Stimulated activated CD8-positive, alpha-beta memory T cell treated with anti-CD3 and anti-CD28 coated beads, Interleukin-2, amount 100 ng/mL, for 48 hours (primary cell): ENCODE results near the gene TENM3.
"Not testable (repeated sequence)": the region's sequence is repeated elsewhere in the genome, so short reads cannot be mapped to it uniquely, and the experiment has no call there.

ENCODE experiments used
- DNase-seq, 2 donors: peaks; one replicate each; pipeline ENCODE4 v3.0.0-alpha.2; 2020; ENCODE audit warnings: low read depth in 2 of 2

TENM3 gene

DNA sequence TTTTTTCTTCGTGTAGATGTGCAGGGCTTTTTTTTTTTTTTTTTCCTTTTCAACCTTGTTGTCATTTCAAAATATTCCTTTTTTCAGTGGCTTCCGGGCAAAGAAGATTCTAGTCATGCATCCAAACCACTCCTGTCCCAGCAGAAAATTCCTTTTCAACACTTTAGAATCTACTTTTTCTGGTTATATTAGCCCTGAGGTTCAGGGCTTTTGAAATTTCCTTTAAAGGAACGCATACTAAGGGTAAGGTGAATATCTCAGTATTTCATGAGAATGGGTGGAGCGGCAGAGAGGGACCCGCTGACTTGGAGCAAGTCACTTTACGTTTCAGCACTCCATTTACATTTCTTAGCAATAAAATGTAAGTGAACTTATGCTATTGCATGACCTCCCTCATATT lies 15.6 kb upstream of the TENM3 start:
- DNase-seq: no peak

DNA sequence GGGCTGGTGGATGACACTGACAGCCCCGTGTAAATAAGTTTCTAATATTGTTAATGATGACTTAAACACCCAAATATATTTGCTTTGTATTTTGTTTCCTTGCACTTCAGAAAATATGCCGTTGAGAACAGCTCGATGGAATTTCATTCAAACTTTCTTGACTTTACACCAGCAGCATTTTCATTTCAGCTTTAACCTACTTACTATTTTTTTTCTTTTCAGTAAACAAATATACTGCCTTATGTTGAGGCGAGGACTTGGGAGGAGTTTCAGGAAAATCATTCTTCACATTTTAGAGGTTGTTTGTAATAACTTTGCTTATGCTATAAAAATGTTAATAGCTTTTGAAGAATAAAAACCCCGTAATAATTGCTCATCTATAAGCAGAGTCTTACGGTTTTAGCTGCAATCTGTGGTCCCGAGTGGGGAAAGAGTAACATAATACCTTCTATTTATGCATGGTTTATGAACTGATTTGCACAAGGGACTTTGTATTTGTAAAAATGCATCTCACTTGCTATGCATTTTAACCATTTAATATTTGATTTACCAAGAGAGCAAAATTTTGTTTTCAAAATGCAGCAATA lies 14.1 kb upstream of the TENM3 start:
- DNase-seq: no peak

DNA sequence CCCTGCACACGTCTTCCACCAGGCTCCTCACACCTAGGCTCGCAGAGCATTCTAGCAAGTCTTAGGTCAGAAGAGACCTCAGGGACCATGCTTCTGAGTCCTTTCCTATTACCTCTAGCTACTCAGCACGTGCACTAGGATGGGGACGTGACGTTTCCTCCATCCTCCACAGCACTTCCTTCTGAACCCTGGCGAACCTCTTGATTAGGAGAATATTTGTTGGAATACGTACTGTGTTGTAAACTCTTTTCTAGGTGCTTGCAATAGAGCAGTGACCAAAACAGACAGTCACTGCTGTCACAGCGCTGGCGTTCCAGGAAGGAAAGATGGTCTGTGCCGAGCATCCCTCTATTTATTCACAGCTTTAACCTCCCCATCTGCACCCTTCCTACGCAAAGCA lies 12.9 kb upstream of the TENM3 start:
- no peak for DNase-seq

DNA sequence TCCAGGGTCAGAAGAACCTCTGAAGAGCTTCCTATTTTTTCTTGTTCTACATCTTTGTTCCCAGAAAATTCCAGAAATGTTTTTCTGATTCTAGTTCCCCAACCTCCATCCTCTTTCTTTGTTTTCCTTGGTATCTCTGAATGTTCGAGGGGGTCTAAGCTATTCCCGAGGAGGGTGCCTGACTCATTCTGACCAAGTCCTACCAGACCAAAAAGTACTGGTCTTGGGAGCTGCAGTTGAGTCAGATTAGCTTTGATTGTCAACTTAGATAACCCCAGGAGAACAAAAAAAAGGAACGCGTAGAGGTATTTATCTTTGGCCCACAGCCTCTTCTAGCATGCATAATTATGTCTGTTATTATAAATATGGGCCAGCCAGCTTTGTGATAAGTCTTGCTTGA lies 12.1 kb upstream of the TENM3 start:
- DNase-seq: no peak

DNA sequence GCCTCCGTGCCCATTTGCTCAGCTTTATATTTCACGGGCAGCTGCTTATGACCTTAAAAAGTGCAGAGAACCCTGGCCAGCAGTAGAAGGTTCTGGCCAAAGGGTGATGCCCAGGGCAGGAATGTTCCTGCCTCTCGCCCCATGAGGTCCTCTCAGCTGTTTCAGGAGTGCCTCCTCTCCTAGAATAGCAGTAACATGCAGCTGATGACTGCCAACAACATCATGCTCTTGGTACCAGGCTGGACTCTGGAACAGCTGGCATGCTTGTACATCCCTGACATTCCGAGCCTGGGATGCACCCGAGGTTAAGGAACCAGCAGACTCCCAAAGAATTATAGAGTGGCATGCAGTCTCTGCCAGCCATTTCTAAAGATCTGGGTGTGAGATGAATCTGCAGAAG lies 11.7 kb upstream of the TENM3 start:
- DNase-seq: no peak

DNA sequence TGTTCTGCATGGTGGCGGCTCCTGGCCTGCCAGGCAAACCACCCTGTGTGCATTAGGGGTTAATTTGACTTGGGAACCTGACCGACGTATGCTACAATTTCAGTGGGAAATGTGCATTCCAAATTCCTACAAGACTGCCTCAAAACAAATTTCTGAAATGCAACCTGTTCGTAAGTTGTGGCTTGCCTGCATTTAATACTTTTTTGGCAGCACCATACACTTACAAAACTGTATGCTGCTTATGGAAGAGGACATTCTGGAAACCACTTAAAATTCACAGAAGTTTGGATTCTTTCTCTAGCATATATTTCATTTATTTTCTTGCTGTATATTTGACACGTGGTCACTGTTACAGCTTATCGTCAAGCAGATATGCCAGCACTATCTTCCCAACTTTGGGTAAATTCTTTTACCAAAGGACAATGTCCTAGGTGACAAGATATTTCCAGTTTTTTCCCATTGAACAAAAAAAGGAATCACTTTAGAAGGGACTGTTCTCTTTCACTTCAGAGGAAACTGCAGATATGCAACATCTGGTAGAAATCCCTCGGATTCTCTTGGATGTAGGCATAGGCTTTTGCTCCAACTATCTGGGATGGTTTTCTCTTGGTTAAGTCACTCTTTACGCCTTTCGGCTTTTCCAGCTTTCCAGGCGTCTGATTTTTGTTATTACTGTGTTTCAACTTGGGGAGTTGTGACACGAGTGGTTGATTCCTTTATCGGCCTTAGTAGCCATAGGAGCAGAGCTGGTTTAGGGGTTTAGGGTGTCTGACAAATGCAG lies 9.7 kb upstream of the TENM3 start:
- no peak for DNase-seq

DNA sequence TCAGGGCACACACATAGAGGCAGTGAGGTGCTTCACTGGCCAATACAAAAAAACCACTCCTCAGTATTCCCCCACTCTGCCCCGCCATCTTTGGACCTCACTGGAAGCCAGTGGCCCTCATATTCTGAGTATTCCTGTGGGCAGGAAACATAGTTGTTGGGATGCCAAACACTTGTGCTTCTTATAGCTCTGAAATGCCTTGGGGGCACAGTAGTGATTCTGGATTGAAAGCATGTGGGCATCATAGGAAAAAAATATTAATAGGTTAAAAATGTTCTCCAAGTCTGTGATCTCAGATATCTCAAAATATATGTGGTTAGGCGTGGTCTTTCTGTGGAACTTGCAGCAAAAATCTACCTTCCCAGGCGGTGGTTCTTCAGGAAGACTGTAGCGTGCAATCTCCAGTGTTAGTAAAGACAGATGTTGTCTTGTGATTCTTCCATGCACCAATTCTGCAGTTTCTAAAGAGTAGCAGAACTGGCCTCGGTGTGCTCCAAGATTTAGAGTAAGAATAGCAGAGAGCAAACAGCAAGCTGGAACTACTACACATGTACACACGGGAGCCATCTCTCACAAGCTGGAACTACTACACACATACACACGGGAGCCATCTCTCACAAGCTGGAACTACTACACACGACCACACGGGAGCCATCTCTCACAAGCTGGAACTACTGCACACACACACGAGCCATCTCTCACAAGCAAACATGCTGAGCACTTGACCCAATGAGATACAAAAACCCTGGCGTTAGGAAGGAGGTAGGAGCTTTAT lies 8.0 kb upstream of the TENM3 start:
- no peak for DNase-seq

DNA sequence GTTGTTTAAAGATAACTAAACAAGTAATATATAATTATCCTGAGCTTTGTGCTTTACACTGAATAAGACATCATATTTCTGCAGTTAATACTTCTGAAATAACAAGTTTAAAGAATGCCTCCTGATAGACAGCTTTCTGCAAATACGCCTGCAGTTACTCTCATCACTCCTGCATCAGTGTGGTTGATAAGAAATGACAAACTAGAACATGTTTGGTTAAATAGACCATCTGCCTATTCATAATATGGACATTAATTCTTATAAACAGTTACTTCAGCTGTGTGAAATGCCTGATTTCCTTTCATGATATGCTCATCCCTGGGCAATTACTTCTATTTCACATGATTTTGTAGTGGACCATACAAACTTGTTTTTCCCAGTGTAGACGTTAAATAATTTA lies 7.0 kb upstream of the TENM3 start:
- DNase-seq: no peak

DNA sequence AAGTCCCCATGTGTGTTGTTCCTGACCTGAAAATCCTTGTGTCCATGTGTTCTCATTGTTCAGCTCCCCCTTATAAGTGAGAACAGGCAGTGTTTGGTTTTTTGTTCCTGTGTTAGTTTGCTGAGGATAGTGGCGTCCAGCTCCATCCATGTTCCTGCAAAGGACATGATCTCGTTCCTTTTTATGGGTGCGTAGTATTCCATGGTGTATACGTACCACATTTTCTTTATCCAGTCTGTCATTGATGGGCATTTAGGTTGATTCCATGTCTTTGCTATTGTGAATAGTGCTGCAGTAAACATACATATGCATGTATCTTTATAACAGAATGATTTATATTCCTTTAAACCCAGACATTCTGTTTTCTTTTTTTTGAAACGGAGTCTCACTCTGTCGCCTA lies 6.2 kb upstream of the TENM3 start:
- DNase-seq: not testable (repeated sequence)

DNA sequence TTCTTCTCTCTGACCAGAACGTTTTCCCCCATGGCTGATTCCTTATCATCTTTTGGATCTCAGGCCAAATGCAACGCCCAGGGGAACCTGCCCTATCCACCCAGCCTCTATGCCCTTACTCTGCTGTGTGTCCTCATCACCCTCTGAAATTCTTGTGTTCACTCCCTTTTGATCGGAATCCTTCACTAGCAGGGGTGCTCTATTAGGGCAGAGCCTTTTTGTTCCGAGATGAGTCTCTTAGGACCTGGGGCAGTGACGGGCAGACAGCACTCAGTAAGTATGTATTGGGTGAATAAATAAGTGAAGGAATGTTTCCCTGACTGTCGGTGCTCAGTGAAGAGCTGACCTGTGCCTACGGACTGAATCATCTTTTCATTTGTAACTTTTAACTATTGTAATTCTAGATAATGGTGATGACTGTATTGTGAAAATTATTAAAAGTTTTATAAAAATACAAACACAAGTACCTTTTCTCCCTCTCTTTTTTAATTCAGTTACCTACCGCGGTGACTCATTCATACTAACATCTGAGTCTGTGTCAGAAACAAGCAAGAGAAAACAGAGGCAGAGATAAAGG lies 4.8 kb upstream of the TENM3 start:
- no peak for DNase-seq

DNA sequence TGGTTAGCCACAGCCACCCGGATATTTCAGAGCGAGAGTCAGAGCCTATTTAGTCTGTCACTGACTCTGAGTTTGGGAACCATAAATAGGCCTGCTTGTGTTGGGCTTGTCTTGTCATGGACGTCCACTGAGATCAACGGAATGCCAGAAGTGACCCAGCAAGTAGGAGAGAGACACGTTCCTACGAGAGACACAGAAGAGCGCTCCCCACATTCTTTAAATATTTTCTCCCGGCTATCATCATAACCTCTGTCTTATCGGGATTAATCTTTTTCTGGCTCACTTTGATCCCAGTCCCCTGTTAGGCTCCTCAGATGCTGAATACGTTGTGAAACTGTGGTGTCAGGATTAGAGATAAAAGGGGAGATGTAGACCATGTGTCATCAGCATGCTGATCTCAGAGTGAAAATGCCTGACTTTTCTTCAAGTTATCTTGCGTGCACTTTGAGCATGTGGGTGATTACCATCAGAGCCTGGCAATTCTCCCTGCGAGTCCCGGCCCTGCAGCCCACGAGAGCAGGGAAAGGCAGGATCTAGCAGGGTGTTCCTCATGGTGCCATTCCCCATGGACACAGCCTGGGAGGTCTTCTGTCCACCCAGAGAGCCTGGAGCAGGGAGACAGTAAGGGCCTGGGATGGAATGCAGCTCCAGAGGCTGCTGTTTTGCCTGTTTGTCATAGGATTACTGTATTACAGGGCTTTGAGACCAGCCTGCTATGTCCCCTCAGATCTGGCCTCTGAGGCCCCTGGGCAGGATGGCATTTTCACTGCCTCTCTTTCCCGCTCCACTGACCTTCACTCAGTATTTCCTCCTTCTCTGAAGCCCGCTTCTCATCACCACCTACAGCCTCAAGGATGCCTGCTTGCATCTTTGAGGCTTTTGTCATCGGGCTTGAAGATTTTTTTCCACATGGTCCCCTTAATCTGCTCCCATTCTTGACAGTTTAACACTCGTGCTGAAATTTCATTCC lies 2.8 kb upstream of the TENM3 start:
- no peak for DNase-seq

DNA sequence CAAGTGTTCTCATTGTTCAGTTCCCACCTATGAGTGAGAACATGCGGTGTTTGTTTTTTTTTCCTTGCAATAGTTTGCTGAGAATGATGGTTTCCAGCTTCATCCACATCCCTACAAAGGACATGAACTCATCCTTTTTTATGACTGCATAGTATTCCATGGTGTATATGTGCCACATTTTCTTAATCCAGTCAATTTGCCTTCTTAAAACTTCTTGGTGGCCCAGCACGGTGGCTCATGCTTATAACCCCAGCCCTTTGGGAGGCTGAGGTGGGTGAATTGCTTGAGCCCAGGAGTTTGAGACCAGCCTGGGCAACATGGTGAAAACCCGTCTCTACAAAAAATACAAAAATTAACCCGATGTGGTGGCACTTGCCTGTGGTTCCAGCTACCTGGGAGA lies 942 bp upstream of the TENM3 start:
- DNase-seq: not testable (repeated sequence)

DNA sequence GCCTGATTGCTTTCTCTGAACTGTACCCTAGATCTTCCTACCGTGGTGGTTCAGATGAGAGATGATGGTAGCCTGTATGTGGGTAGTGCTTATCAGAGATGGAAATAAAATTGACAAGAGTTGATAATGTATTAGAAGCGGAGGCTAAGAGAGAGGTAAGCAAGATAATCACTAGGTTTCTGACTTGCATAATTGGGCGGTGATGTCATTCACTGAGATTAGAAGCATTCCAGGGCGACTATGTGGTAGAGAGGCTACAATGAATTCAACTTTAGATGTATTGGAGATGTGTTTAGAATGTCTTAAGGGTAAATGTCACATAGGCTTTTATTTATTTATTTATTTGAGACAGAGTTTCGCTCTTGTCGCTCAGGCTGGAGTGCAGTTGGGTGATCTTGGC lies 415 bp upstream of the TENM3 start:
- DNase-seq: no peak

DNA sequence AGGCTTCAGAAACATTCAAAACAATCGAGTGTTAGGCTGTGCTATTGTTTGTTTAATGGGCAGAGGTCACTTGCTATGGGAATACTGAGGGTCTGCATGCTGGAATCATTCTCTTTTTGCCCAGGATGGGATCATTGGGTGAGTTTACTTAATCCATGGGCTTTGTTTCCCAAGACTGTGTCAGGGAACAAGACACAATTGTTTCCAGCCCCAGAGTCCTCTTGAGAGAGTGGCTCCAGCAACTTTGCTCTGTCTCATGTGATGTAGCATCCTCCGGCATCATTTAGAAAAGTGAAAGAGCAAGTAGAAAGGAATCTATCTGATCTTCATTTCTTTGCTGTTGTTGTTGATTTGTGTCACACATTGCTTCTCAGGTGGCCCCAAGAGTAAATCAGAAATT lies 1.8 kb downstream of the TENM3 start:
- no peak for DNase-seq

DNA sequence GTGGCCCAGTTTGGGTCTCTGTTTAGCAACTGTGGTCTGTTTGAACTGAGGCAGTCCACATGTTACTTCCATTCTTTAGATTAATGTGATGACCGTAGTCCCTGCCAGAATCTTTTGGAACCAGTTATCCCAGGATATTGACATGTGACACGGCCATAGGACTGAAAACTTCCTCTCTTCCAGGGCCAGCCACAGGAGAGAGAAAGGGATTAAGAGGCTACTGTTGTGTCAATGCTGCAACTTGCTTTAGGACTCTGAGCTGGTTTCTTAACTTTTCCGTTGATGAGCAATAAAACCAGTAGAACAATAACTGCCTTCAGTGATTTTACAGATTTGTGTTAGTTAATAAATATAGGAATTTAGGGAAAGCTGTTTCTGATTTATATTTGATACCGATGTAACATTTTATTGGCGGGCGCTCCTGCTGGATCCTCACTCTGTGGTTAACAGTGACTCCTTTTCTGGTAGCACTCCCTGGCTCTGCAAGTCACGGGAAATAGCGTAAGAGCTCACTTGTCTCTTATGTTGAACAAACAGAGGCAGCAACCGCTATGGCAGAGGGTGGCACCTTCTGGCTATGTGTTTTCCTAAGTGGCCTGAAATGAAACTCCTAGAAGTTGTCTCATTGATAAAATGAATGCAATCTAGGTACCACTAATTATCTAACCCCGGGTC lies 2.5 kb downstream of the TENM3 start:
- no peak for DNase-seq

DNA sequence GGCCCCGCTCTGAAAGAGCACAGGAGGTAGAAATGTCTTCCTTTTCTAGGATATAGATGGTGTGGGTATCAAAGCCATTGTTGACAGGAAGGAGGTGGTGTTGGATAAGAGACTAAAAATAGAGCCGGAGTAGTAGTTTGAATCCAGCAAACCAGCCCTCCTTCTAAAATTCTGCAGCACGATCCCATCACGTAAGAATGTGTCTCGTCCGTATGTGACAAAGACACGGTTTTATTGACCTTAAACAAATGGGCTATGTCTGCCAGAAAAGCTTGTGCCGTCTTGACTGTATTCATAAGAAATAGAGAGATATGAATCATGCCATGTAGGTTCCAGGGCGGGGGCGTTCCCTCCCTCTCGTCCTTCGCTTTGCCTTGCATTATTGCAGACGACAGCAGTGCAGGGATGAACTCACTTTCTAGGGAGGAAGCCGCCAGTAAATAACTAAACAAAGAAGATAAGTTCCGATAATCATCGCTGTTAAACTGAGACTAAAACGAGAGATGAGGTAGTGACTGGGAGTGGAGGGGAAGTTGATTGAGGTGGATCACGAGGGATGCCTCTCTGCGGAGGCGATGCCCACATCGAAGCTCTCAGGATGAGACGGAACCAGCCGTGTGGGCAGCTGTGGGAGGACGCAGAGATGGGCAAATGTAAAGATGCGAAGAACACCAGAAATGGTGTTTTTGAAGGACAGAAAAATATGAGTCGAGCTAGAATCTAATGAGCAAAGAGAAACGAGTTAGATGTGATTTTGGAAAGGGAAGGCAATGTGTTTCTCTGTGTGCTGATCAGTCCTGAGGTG lies 3.4 kb downstream of the TENM3 start:
- no peak for DNase-seq

DNA sequence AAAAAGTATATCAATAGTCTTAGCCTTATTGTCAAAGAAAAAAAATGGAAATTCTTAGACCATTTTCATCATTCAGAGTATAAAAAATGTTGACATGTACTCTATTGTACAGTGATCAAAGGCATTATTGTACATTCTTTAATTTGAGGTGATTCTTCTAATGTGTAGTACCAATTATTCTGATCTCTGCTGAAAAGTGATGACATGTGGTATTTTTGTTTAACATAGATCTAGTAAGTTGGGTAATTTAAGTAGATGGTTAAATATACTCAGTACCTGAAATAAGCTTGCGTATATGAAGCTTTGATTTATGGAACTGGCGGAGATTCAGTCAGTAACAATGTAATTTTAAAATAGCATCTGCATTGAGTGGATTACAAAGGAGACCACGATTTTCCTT lies 5.1 kb downstream of the TENM3 start:
- no peak for DNase-seq

DNA sequence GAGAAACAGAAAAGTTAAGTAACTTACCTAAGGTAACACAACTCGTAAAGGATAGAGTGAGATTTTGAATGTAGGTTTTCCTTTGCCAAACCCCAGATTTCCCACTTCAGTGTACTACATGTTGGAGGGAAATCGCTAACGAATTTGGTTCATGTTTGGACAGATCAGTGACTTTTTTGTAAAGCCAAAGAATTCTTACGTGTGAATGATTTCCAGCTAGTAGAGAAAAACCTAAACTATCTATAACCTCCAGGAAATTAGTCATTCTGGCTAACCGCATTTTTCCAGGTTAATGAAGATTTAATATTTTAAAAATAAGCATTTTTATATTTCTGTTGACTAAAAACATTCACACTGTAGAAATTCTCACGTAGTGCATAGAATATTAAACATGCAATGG lies 7.2 kb downstream of the TENM3 start:
- DNase-seq: no peak

DNA sequence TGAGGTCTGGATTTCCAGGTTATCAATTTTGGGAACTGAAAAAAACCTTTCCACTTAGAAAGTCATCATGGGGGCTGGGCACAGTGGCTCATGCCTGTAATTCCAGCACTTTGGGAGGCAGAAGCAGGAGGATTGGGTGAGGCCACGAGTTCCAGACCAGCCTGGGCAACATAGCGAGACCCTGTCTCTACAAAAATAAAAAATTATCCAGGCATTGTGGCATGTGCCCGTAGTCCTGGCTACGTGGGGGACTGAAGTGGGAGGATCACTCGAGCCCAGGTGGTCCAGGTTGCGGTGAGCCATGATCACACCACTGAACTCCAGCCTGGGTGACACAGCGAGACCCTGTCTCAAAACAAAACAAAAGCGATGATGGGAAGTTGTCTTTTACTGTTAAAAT lies 7.9 kb downstream of the TENM3 start:
- no peak for DNase-seq

DNA sequence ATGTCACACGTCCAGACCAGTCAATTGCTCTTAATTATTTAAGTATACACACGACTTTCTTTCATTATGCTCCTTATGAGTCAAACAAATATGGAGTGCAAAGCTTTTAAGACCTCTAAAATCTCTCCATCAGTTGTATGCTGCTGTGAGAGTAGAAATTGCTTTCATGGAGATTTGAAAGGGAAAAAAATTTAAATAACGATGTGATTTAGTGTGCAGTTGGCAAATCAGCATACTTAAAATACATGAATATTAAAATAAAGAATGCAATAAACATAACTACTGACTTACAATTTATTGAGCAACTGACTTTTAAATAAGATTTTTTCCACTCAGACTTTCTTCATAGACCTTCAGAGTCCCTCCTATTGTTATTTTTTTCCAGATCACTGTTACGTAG lies 9.0 kb downstream of the TENM3 start:
- no peak for DNase-seq
